Mesenchymal stem cell (in vitro differentiated cells and primary cell): ENCODE results near the gene SCAPER.

Experiments used
- DNase-seq: peaks from one replicate; pipeline ENCODE4 v3.0.0-alpha.2; 2013
- H2AFZ ChIP-seq: one replicate; pipeline ENCODE4 v1.6.1; 2013; ENCODE audit warnings: low read depth, mild to moderate bottlenecking, control low read depth, inconsistent platforms, low read length, moderate library complexity
- H2AK5ac ChIP-seq: 2 replicates; pipeline ENCODE4 v1.6.1; 2013; ENCODE audit warnings: low read length, moderate library complexity, mild to moderate bottlenecking, inconsistent platforms; ENCODE audit not compliant: severe bottlenecking
- H2BK120ac ChIP-seq: one replicate; pipeline ENCODE4 v1.6.1; 2013; ENCODE audit warnings: low read depth, mild to moderate bottlenecking, inconsistent platforms, low read length, moderate library complexity
- H2BK12ac ChIP-seq, 2 experiments: one replicate each; pipeline ENCODE4 v1.6.1; 2013; ENCODE audit warnings: inconsistent platforms in 2 of 2, low read length in 2 of 2, mild to moderate bottlenecking in 2 of 2, moderate library complexity in 2 of 2, control low read depth in 1 of 2
- H2BK15ac ChIP-seq: one replicate; pipeline ENCODE4 v1.6.1; 2013; ENCODE audit warnings: mild to moderate bottlenecking, low read depth, inconsistent platforms; ENCODE audit not compliant: poor library complexity, severe bottlenecking
- H2BK5ac ChIP-seq: 2 replicates; pipeline ENCODE4 v1.6.1; 2013; ENCODE audit warnings: low read depth, mild to moderate bottlenecking, low read length, control low read depth, inconsistent platforms; ENCODE audit not compliant: poor library complexity, severe bottlenecking
- H3K14ac ChIP-seq, 2 experiments: one replicate each; pipeline ENCODE4 v1.6.1; 2013; ENCODE audit warnings: inconsistent platforms in 2 of 2, low read length in 2 of 2, control low read depth in 1 of 2, mild to moderate bottlenecking in 1 of 2, moderate library complexity in 1 of 2
- H3K18ac ChIP-seq, 2 experiments: one replicate each; pipeline ENCODE4 v1.6.1; 2013; ENCODE audit warnings: inconsistent platforms in 2 of 2, low read length in 2 of 2, control low read depth in 1 of 2, low read depth in 1 of 2, mild to moderate bottlenecking in 1 of 2
- H3K23ac ChIP-seq, 2 experiments: one replicate each; pipeline ENCODE4 v1.6.1; 2013; ENCODE audit warnings: inconsistent platforms in 2 of 2, low read length in 2 of 2, mild to moderate bottlenecking in 2 of 2, moderate library complexity in 2 of 2, control low read depth in 1 of 2
- H3K27ac ChIP-seq: 2 replicates; pipeline ENCODE4 v1.5.1; 2013; ENCODE audit warnings: mild to moderate bottlenecking, moderate library complexity, low read length, control low read depth, inconsistent platforms; ENCODE audit not compliant: poor library complexity, severe bottlenecking
- H3K27me3 ChIP-seq, 2 experiments: 2 replicates each; pipeline versions ENCODE4 v1.6.1 to v1.7.0; 2013; ENCODE audit warnings: low read length in 2 of 2, mild to moderate bottlenecking in 2 of 2, moderate library complexity in 2 of 2, control low read depth in 1 of 2, inconsistent platforms in 1 of 2; ENCODE audit not compliant: control insufficient read depth in 1 of 2, insufficient read depth in 1 of 2
- H3K36me3 ChIP-seq, 2 experiments: 2 replicates each; pipeline versions ENCODE4 v1.6.1 to v1.7.0; 2013; ENCODE audit warnings: low read length in 2 of 2, control low read depth in 1 of 2, inconsistent platforms in 1 of 2, low read depth in 1 of 2, mild to moderate bottlenecking in 1 of 2; ENCODE audit not compliant: insufficient read depth in 2 of 2, control insufficient read depth in 1 of 2
- H3K4ac ChIP-seq, 2 experiments: one replicate each; pipeline ENCODE4 v1.6.1; 2013; ENCODE audit warnings: inconsistent platforms in 2 of 2, low read length in 2 of 2, mild to moderate bottlenecking in 2 of 2, moderate library complexity in 2 of 2, control low read depth in 1 of 2, low read depth in 1 of 2
- H3K4me1 ChIP-seq: 2 replicates; pipeline ENCODE4 v1.6.1; 2013; ENCODE audit warnings: low read depth, low read length, control low read depth; ENCODE audit not compliant: control insufficient read depth, insufficient read depth
- H3K4me2 ChIP-seq: 2 replicates; pipeline ENCODE4 v1.6.1; 2013; ENCODE audit warnings: low read length, mild to moderate bottlenecking, inconsistent platforms; ENCODE audit not compliant: poor library complexity, severe bottlenecking
- H3K4me3 ChIP-seq, 2 experiments: 2 replicates each; pipeline versions ENCODE4 v1.5.1 to v1.7.0; 2013; ENCODE audit warnings: low read length in 2 of 2, mild to moderate bottlenecking in 2 of 2, control low read depth in 1 of 2, low read depth in 1 of 2; ENCODE audit not compliant: insufficient read depth in 1 of 2
- H3K79me1 ChIP-seq: replicated peaks from 2 replicates; pipeline ENCODE4 v1.6.1; 2013; ENCODE audit warnings: mild to moderate bottlenecking, control low read depth, low read length, inconsistent platforms; ENCODE audit not compliant: poor library complexity, severe bottlenecking
- H3K9ac ChIP-seq: 2 replicates; pipeline ENCODE4 v1.7.0; 2013; ENCODE audit warnings: mild to moderate bottlenecking, low read length, moderate library complexity
- H3K9me3 ChIP-seq: 2 replicates; pipeline ENCODE4 v1.7.0; 2013; ENCODE audit warnings: mild to moderate bottlenecking, low read length; ENCODE audit not compliant: control insufficient read depth
- H4K8ac ChIP-seq: one replicate; pipeline ENCODE4 v1.6.1; 2013; ENCODE audit warnings: inconsistent platforms, mild to moderate bottlenecking, low read length, moderate library complexity
- H4K91ac ChIP-seq: one replicate; pipeline ENCODE4 v1.6.1; 2013; ENCODE audit warnings: mild to moderate bottlenecking, low read length, inconsistent platforms
- WGBS: methylation state at CpG from one replicate; pipeline ENCODE4 v1.1.7; 2013; ENCODE audit warnings: mixed read lengths; 5-methylcytosine and 5-hydroxymethylcytosine counted together

SCAPER gene

DNA sequence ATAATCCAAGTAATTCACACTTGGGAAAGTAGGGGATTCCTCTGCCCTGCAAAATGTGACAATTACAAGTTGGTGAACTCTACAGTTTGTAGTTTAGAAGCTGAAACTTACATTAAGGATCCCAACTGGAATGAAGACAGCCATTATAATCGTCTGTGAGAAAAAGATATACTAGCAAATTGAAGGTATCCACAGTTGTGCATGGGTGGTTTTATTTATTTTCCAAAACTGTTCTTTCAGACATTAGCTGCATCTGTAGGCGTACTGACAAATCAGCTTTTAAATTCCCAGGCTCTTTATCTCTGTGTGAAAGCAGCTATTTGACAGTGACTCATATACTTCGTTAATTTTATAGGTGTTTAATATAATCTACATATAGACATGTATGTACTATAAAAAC lies 581.1 kb downstream of the SCAPER start:
- Histone ChIP-seq H2BK15ac (no peak overlapping the region), H3K4ac (no peak overlapping the region), H3K4me1 (peaks cover 5% of the 10 kb centered on the region), H2AFZ (no peak overlapping the region), H2AK5ac (no peak overlapping the region), H2BK12ac (no peak overlapping the region), H3K79me1 (no peaks in the 10 kb centered on the region), H3K4me3 (no peak overlapping the region), H3K27ac (no peak overlapping the region), H3K4me2 (no peak overlapping the region), H3K9me3 (no peaks in the 10 kb centered on the region), H3K9ac (no peak overlapping the region), H2BK5ac (no peak overlapping the region), H4K8ac (no peak overlapping the region), H3K27me3 (peaks cover 0 to 64% of the 10 kb centered on the region in 2 experiments), H2BK120ac (no peak overlapping the region), H3K23ac (no peak overlapping the region), H3K36me3 (no peaks in the 10 kb centered on the region), H3K14ac (no peak overlapping the region), H3K18ac (no peak overlapping the region), H4K91ac (no peak overlapping the region)
- 95% methylated on average over 2 of the region's 3 CpGs for WGBS
- no peak for DNase-seq

DNA sequence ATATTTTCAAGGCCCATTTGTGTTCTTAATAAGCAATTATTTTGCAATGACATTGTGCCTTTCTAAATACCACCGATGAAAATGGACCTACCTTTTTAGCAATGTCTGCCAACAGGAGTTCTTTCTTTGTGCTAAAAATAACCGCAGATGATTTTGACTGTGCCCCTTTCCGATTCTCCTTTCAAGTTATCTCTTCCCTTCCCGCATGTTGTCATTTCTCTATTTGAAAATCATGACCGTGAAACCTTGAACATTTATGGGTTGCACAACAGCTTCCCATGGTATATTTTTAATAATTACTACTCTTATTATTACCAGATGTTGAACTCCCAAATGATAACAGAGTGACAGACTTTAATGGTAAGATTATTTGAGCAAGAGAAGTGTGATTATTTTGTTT lies 583.5 kb downstream of the SCAPER start:
- H4K8ac ChIP-seq: no peak overlapping the region
- no peak overlapping the region for H2BK120ac ChIP-seq
- H3K4me2 ChIP-seq: no peak overlapping the region
- H2AK5ac ChIP-seq: no peak overlapping the region
- no peak overlapping the region for H4K91ac ChIP-seq
- H3K27ac ChIP-seq: no peak overlapping the region
- H3K9me3 ChIP-seq: no peaks in the 10 kb centered on the region
- H3K4me1 ChIP-seq: peaks cover 3% of the 10 kb centered on the region
- H3K23ac ChIP-seq: no peak overlapping the region
- 92% methylated on average over 3 of the region's 5 CpGs for whole genome bisulfite sequencing
- H3K36me3 ChIP-seq: no peaks in the 10 kb centered on the region
- no peak overlapping the region for H3K14ac ChIP-seq
- no peak overlapping the region for H2BK15ac ChIP-seq
- H3K4ac ChIP-seq: no peak overlapping the region
- H3K18ac ChIP-seq: no peak overlapping the region
- H2BK5ac ChIP-seq: no peak overlapping the region
- peaks cover 0 to 49% of the 10 kb centered on the region in 2 experiments for H3K27me3 ChIP-seq
- H2BK12ac ChIP-seq: no peak overlapping the region
- no peaks in the 10 kb centered on the region for H3K79me1 ChIP-seq
- H3K4me3 ChIP-seq: no peak overlapping the region
- H3K9ac ChIP-seq: no peak overlapping the region
- DNase-seq: no peak
- H2AFZ ChIP-seq: no peak overlapping the region

DNA sequence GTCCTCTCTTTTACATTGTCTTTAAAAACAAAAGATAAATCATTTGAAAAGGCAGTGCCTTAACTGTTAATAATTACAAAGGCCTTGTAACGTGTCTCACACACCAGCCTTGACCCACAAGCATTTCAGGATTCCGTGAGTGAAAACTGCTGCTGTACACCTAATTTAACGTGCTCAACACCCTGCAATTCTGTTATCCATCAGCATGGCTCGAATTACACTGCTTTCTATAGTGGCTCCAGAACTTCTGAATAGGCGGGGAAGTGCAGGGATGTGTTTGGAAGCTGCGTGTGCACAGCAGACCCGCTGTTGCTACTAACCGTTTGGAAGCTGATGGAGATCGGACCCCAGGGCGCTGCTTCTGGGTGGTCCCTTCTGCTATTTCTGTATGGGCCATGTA lies 584.0 kb downstream of the SCAPER start:
- H3K4me3 ChIP-seq: no peak overlapping the region
- no peak overlapping the region for H2BK12ac ChIP-seq
- no peak overlapping the region for H3K27ac ChIP-seq
- no peak overlapping the region for H4K91ac ChIP-seq
- no peak overlapping the region for H4K8ac ChIP-seq
- H3K4me1 ChIP-seq: peaks cover 3% of the 10 kb centered on the region
- H2AK5ac ChIP-seq: no peak overlapping the region
- no peaks in the 10 kb centered on the region for H3K9me3 ChIP-seq
- H2BK15ac ChIP-seq: no peak overlapping the region
- H3K79me1 ChIP-seq: no peaks in the 10 kb centered on the region
- H3K4ac ChIP-seq: no peak overlapping the region
- no peak overlapping the region for H3K23ac ChIP-seq
- 67% methylated on average over 10 of the region's 10 CpGs for WGBS
- no peak overlapping the region for H3K18ac ChIP-seq
- no peaks in the 10 kb centered on the region for H3K36me3 ChIP-seq
- H3K14ac ChIP-seq: no peak overlapping the region
- H3K4me2 ChIP-seq: peak overlapping the region; percentile 20
- no peak overlapping the region for H2BK5ac ChIP-seq
- no peak overlapping the region for H3K9ac ChIP-seq
- peaks cover 0 to 46% of the 10 kb centered on the region in 2 experiments for H3K27me3 ChIP-seq
- DNase-seq: no peak
- H2BK120ac ChIP-seq: no peak overlapping the region
- no peak overlapping the region for H2AFZ ChIP-seq

DNA sequence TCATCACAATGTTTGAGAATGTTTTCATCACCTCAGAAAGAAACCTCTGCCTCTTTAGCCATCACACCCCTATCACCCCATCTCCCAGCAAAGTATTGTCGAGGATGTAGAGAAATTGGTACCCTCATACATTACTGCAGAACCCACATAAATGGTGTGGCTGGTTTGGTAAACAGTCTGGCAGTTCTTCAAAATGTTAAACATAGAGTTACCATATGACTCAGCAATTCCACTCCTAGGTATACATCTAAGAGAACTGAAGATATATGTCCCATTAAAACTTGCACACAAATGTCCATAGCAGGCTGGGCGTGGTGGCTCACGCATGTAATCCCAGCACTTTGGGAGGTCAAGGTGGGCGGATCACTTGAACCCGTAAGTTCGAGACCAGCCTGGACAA lies 585.1 kb downstream of the SCAPER start:
- WGBS: 93% methylated on average over 6 of the region's 6 CpGs
- no peak overlapping the region for H3K4me3 ChIP-seq
- peaks cover 3% of the 10 kb centered on the region for H3K4me1 ChIP-seq
- no peak for DNase-seq
- H4K91ac ChIP-seq: no peak overlapping the region
- no peak overlapping the region for H2BK120ac ChIP-seq
- no peak overlapping the region for H3K27ac ChIP-seq
- H3K9me3 ChIP-seq: no peaks in the 10 kb centered on the region
- no peak overlapping the region for H2BK12ac ChIP-seq
- H3K27me3 ChIP-seq: peaks cover 0 to 37% of the 10 kb centered on the region in 2 experiments
- no peak overlapping the region for H3K4me2 ChIP-seq
- H3K9ac ChIP-seq: no peak overlapping the region
- H3K14ac ChIP-seq: no peak overlapping the region
- H2AFZ ChIP-seq: no peak overlapping the region
- H3K36me3 ChIP-seq: no peaks in the 10 kb centered on the region
- H2AK5ac ChIP-seq: no peak overlapping the region
- H4K8ac ChIP-seq: no peak overlapping the region
- no peak overlapping the region for H3K18ac ChIP-seq
- no peak overlapping the region for H3K23ac ChIP-seq
- H3K4ac ChIP-seq: no peak overlapping the region
- H2BK15ac ChIP-seq: no peak overlapping the region
- H2BK5ac ChIP-seq: no peak overlapping the region
- no peaks in the 10 kb centered on the region for H3K79me1 ChIP-seq
